ENCODE results near the gene AUTS2.

AUTS2 gene

GRCh38 chr7:70322856-70323255 is 724.6 kb downstream of the AUTS2 start:
- DNase-seq (ENCODE audit: low read depth in 2 of 2, low spot score in 1 of 2): no peak

GRCh38 chr7:70325509-70326101 is 727.3 kb downstream of the AUTS2 start:
- DNase-seq (ENCODE audit: low read depth in 2 of 2, low spot score in 1 of 2): no peak

- DNase-seq (ENCODE audit: low read depth in 2 of 2, low spot score in 1 of 2): no peak
These were observed 736.0 kb downstream of the AUTS2 start for GRCh38 chr7:70334295-70334694.

GRCh38 chr7:70334871-70335270 is 736.6 kb downstream of the AUTS2 start:
- DNase-seq (ENCODE audit: low read depth in 2 of 2, low spot score in 1 of 2): no peak

GRCh38 chr7:70336536-70336935 is 738.3 kb downstream of the AUTS2 start:
- DNase-seq (ENCODE audit: low read depth in 2 of 2, low spot score in 1 of 2): no peak

GRCh38 chr7:70338015-70338414 is 739.7 kb downstream of the AUTS2 start:
- DNase-seq (ENCODE audit: low read depth in 2 of 2, low spot score in 1 of 2): no peak

- no peak for DNase-seq (ENCODE audit: low read depth in 2 of 2, low spot score in 1 of 2)
These were observed 742.0 kb downstream of the AUTS2 start for GRCh38 chr7:70340236-70340635.

- no peak for DNase-seq (ENCODE audit: low read depth in 2 of 2, low spot score in 1 of 2)
These were observed 743.2 kb downstream of the AUTS2 start for GRCh38 chr7:70341446-70341845.

- no peak for DNase-seq (ENCODE audit: low read depth in 2 of 2, low spot score in 1 of 2)
These were observed 745.2 kb downstream of the AUTS2 start for GRCh38 chr7:70343519-70343918.

GRCh38 chr7:70344726-70345125 is 746.5 kb downstream of the AUTS2 start:
- DNase-seq (ENCODE audit: low read depth in 2 of 2, low spot score in 1 of 2): no peak

- no peak for DNase-seq (ENCODE audit: low read depth in 2 of 2, low spot score in 1 of 2)
These were observed 748.7 kb downstream of the AUTS2 start for GRCh38 chr7:70346844-70347462.

- no peak for DNase-seq (ENCODE audit: low read depth in 2 of 2, low spot score in 1 of 2)
These were observed 749.4 kb downstream of the AUTS2 start for GRCh38 chr7:70347463-70348254.

- no peak for DNase-seq (ENCODE audit: low read depth in 2 of 2, low spot score in 1 of 2)
These were observed 750.8 kb downstream of the AUTS2 start for GRCh38 chr7:70349031-70349430.

- DNase-seq (ENCODE audit: low read depth in 2 of 2, low spot score in 1 of 2): no peak
These were observed 751.5 kb downstream of the AUTS2 start for GRCh38 chr7:70349819-70350218.

- no peak for DNase-seq (ENCODE audit: low read depth in 2 of 2, low spot score in 1 of 2)
These were observed 753.8 kb downstream of the AUTS2 start for GRCh38 chr7:70352088-70352487.

- no peak for DNase-seq (ENCODE audit: low read depth in 2 of 2, low spot score in 1 of 2)
These were observed 754.6 kb downstream of the AUTS2 start for GRCh38 chr7:70352906-70353305.

- no peak for DNase-seq (ENCODE audit: low read depth in 2 of 2, low spot score in 1 of 2)
These were observed 755.2 kb downstream of the AUTS2 start for GRCh38 chr7:70353330-70353945.

GRCh38 chr7:70353946-70354335 is 755.7 kb downstream of the AUTS2 start:
- no peak for DNase-seq (ENCODE audit: low read depth in 2 of 2, low spot score in 1 of 2)

GRCh38 chr7:70354409-70355169 is 756.3 kb downstream of the AUTS2 start:
- DNase-seq (ENCODE audit: low read depth in 2 of 2, low spot score in 1 of 2): no peak

- DNase-seq (ENCODE audit: low read depth in 2 of 2, low spot score in 1 of 2): no peak
These were observed 757.1 kb downstream of the AUTS2 start for GRCh38 chr7:70355198-70356020.
